H1 (cell line): ENCODE results near the gene RNF4. TPM values are rescaled to one million over a fixed set of nuclear protein-coding genes. Genes with fewer than 3 reads are reported as not detected.

Experiments
- CTCF ChIA-PET: fragments of 300-600 bp; sonication (Branson Sonifier 250); formaldehyde crosslinking; loops from one replicate; lab custom pipeline; 2021; ENCODE audit not compliant: partially characterized antibody; lab: Charles Lee
- POLR2A ChIA-PET: fragments of 300-600 bp; sonication (Branson Sonifier 250); formaldehyde crosslinking; loops from one replicate; lab custom pipeline; 2021; ENCODE audit warnings: inconsistent platforms; ENCODE audit not compliant: partially characterized antibody; lab: Charles Lee
- DNase-seq, 2 experiments: peaks; one replicate each; pipeline versions ENCODE4 v3.0.0 to v3.0.0-alpha.2; 2010 to 2022; ENCODE audit warnings: low spot score in 2 of 2, low read depth in 1 of 2, mixed read lengths in 1 of 2
- FAIRE-seq: peaks from 2 replicates; lab custom pipeline; 2011; peaks lifted over from hg19 to GRCh38; lab: Jason Lieb, UNC
- H2AFZ ChIP-seq: 2 replicates; pipeline ENCODE4 v1.8.1; 2012; ENCODE audit warnings: low read length, inconsistent platforms
- H2AK5ac ChIP-seq: 2 replicates; pipeline ENCODE4 v1.6.1; 2013; ENCODE audit warnings: low read depth, low read length
- H2BK120ac ChIP-seq: replicated peaks from 2 replicates; pipeline ENCODE3; 2013; ENCODE audit warnings: low read depth, low read length, inconsistent platforms
- H2BK12ac ChIP-seq: 2 replicates; pipeline ENCODE4 v1.6.1; 2013; ENCODE audit warnings: low read depth, low read length
- H2BK15ac ChIP-seq: 2 replicates; pipeline ENCODE4 v1.6.1; 2013; ENCODE audit warnings: low read length
- H2BK20ac ChIP-seq: 2 replicates; pipeline ENCODE4 v1.6.1; 2013; ENCODE audit warnings: low read length
- H2BK5ac ChIP-seq: 2 replicates; pipeline ENCODE4 v1.6.1; 2013; ENCODE audit warnings: low read depth, low read length
- H3K14ac ChIP-seq: 2 replicates; pipeline ENCODE4 v1.6.1; 2013; ENCODE audit warnings: inconsistent platforms; ENCODE audit not compliant: insufficient read length
- H3K18ac ChIP-seq: 2 replicates; pipeline ENCODE4 v1.6.1; 2013; ENCODE audit warnings: low read length; ENCODE audit errors: extremely low read depth
- H3K23ac ChIP-seq: 2 replicates; pipeline ENCODE4 v1.6.1; 2013; ENCODE audit warnings: inconsistent platforms; ENCODE audit not compliant: insufficient read length
- H3K23me2 ChIP-seq: 2 replicates; pipeline ENCODE4 v1.6.1; 2013; ENCODE audit warnings: low read depth, low read length
- H3K27ac ChIP-seq: 2 replicates; pipeline ENCODE4 v1.6.1; 2011; ENCODE audit warnings: low read depth, low read length, inconsistent platforms
- H3K27me3 ChIP-seq, 4 experiments: replicated peaks in 1 of 4; 1 replicate in 1 of 4; 2 replicates in 3 of 4; pipeline versions ENCODE4 v1.6.1 to v1.8.1; 2011 to 2013; ENCODE audit warnings: low read length in 3 of 4, mild to moderate bottlenecking in 3 of 4, inconsistent platforms in 2 of 4, mixed read lengths in 2 of 4, moderate library complexity in 1 of 4; ENCODE audit not compliant: control insufficient read depth in 3 of 4, insufficient read depth in 3 of 4; ENCODE audit errors: extremely low read depth in 1 of 4
- H3K36me3 ChIP-seq, 4 experiments: 2 replicates each; pipeline versions ENCODE4 v1.6.1 to v1.8.1; 2011 to 2013; ENCODE audit warnings: mild to moderate bottlenecking in 4 of 4, low read length in 3 of 4, moderate library complexity in 2 of 4, control low read depth in 1 of 4, inconsistent platforms in 1 of 4; ENCODE audit not compliant: insufficient read depth in 4 of 4, control insufficient read depth in 2 of 4
- H3K4ac ChIP-seq: replicated peaks from 2 replicates; pipeline ENCODE3; 2013; ENCODE audit warnings: low read length, low read depth, mixed read lengths, inconsistent platforms; ENCODE audit not compliant: insufficient read length
- H3K4me1 ChIP-seq, 4 experiments: replicated peaks in 1 of 4; 1 replicate in 1 of 4; 2 replicates in 3 of 4; pipeline versions ENCODE4 v1.6.1 to v1.8.1; 2011 to 2013; ENCODE audit warnings: low read length in 3 of 4, inconsistent platforms in 2 of 4, mixed read lengths in 1 of 4; ENCODE audit not compliant: insufficient read depth in 4 of 4, control insufficient read depth in 3 of 4
- H3K4me2 ChIP-seq, 2 experiments: 2 replicates each; pipeline versions ENCODE4 v1.6.1 to v1.8.1; 2011 to 2013; ENCODE audit warnings: low read depth in 2 of 2, low read length in 2 of 2, control low read depth in 1 of 2, inconsistent platforms in 1 of 2, mild to moderate bottlenecking in 1 of 2; ENCODE audit not compliant: insufficient read depth in 1 of 2
- H3K4me3 ChIP-seq, 4 experiments: fragments of 200-600, 300-600 bp in 1 of 4; sonication (generic), shearing (Covaris generic), sonication (Bioruptor Twin) in 1 of 4; 2 replicates each; pipeline versions ENCODE4 v1.5.1 to v1.8.1; 2011 to 2016; ENCODE audit warnings: low read length in 4 of 4, low read depth in 3 of 4, control low read depth in 2 of 4, inconsistent platforms in 2 of 4, mild to moderate bottlenecking in 2 of 4, mixed read lengths in 1 of 4, moderate library complexity in 1 of 4; ENCODE audit not compliant: insufficient read depth in 2 of 4; ENCODE audit errors: extremely low read depth in 1 of 4
- H3K56ac ChIP-seq: replicated peaks from 2 replicates; pipeline ENCODE3; 2013; ENCODE audit warnings: low read depth, mild to moderate bottlenecking, mixed read lengths, low read length, inconsistent platforms; ENCODE audit not compliant: insufficient read length
- H3K79me1 ChIP-seq: 2 replicates; pipeline ENCODE4 v1.6.1; 2013; ENCODE audit warnings: low read depth, low read length, control low read depth
- H3K79me2 ChIP-seq, 2 experiments: 2 replicates each; pipeline versions ENCODE4 v1.6.1 to v1.8.1; 2012 to 2013; ENCODE audit warnings: low read length in 2 of 2, mild to moderate bottlenecking in 2 of 2, inconsistent platforms in 1 of 2; ENCODE audit not compliant: insufficient read depth in 2 of 2, control insufficient read depth in 1 of 2
- H3K9ac ChIP-seq, 4 experiments: replicated peaks in 1 of 4; 1 replicate in 1 of 4; 2 replicates in 3 of 4; pipeline versions ENCODE4 v1.6.1 to v1.8.1; 2011 to 2013; ENCODE audit warnings: low read depth in 3 of 4, low read length in 3 of 4, control low read depth in 2 of 4, mild to moderate bottlenecking in 2 of 4, moderate library complexity in 2 of 4, inconsistent platforms in 1 of 4; ENCODE audit errors: extremely low read depth in 1 of 4
- H3K9me3 ChIP-seq, 2 experiments: 2 replicates each; pipeline versions ENCODE4 v1.6.1 to v1.8.1; 2012 to 2013; ENCODE audit warnings: mild to moderate bottlenecking in 2 of 2, moderate library complexity in 2 of 2, control low read depth in 1 of 2, inconsistent platforms in 1 of 2, low read depth in 1 of 2, low read length in 1 of 2, mixed read lengths in 1 of 2; ENCODE audit not compliant: insufficient read depth in 2 of 2
- H4K20me1 ChIP-seq, 2 experiments: replicated peaks in 1 of 2; 2 replicates each; pipeline versions ENCODE3 to v1.8.1; 2011 to 2013; ENCODE audit warnings: inconsistent platforms in 2 of 2, low read length in 2 of 2, mild to moderate bottlenecking in 1 of 2; ENCODE audit not compliant: insufficient read depth in 2 of 2, control insufficient read depth in 1 of 2
- H4K5ac ChIP-seq: 2 replicates; pipeline ENCODE4 v1.6.1; 2013; ENCODE audit warnings: low read length, low read depth, mixed read lengths, inconsistent platforms; ENCODE audit not compliant: insufficient read length
- H4K8ac ChIP-seq: 2 replicates; pipeline ENCODE4 v1.8.0; 2013; ENCODE audit warnings: mild to moderate bottlenecking, moderate library complexity, low read length, inconsistent platforms; ENCODE audit not compliant: insufficient read depth; ENCODE audit errors: extremely low read depth
- H4K91ac ChIP-seq: replicated peaks from 2 replicates; pipeline ENCODE3; 2013; ENCODE audit warnings: low read length, mixed read lengths, inconsistent platforms; ENCODE audit not compliant: insufficient read length
- BACH1 ChIP-seq: IDR thresholded peaks from 2 replicates; pipeline ENCODE4 v1.6.1; 2012; ENCODE audit warnings: low read length, improper control_type of control experiment
- KDM4A ChIP-seq: IDR thresholded peaks from one replicate; pipeline ENCODE4 v1.7.1; 2012; ENCODE audit warnings: low read depth, mild to moderate bottlenecking, moderate library complexity, low read length, inconsistent platforms; ENCODE audit not compliant: severe bottlenecking
- KDM5A ChIP-seq: fragments of 200-600 bp; IDR thresholded peaks from 2 replicates; pipeline ENCODE4 v1.7.1; 2012; ENCODE audit warnings: mild to moderate bottlenecking, low read length, inconsistent platforms, mixed read lengths
- POU5F1 ChIP-seq: IDR thresholded peaks from 2 replicates; pipeline ENCODE4 v1.6.1; 2011; ENCODE audit warnings: low read depth, mild to moderate bottlenecking, low read length, moderate library complexity
- SP4 ChIP-seq: IDR thresholded peaks from 2 replicates; pipeline ENCODE4 v1.6.1; 2012; ENCODE audit warnings: low read length, inconsistent platforms
- YY1 ChIP-seq: IDR thresholded peaks from 2 replicates; pipeline ENCODE4 v1.6.1; 2011; ENCODE audit warnings: low read depth, mild to moderate bottlenecking, low read length
- WGBS, 2 experiments: shearing (Covaris generic) in 1 of 2; methylation state at CpG; one replicate each; pipeline versions ENCODE4 v1.1.6 to v1.1.7; 2013 to 2015; ENCODE audit warnings: low lambda C conversion rate in 2 of 2, mixed read lengths in 2 of 2, inconsistent platforms in 1 of 2, low coverage in 1 of 2, missing lambda C conversion rate in 1 of 2; ENCODE audit not compliant: insufficient replicate concordance in 2 of 2, insufficient coverage in 1 of 2, insufficient read length in 1 of 2; ENCODE audit errors: extremely low coverage in 1 of 2, missing lambda C conversion rate in 1 of 2; 5-methylcytosine and 5-hydroxymethylcytosine counted together
- polyA plus RNA-seq, 7 experiments: library from polyadenylated mRNA; depleted of rRNA in 3 of 7; stranded (reverse) in 5 of 7; unstranded in 2 of 7; fragments of >200 nt in 5 of 7; fragments of 200-250 nt in 2 of 7; gene quantifications; 1 replicate in 5 of 7; 2 replicates in 1 of 7; 4 replicates in 1 of 7; pipeline versions ENCODE4 v1.2.1 to v1.2.3, GENCODE V29; 2011 to 2013; ENCODE audit warnings: missing spikeins in 2 of 7, mixed read lengths in 2 of 7
- total RNA-seq: library from RNA; stranded (reverse); fragmentation: NEBNext Ultra II Directional; extraction: Animal tissue kit (Norgen Biotek cat#: 25700); gene quantifications from 2 replicates; pipeline ENCODE4 v1.2.1, GENCODE V29; 2021
- TF ChIP-seq, protein P1 (sequence below): IDR thresholded peaks from 2 replicates; pipeline ENCODE4 v1.6.1; 2011; ENCODE audit warnings: low read length, improper control_type of control experiment

RNF4 gene
- total and polyA plus RNA-seq, 2 of the 8 experiments (the other 6 are each of a cell fraction or from before 2014, with no cell fraction given) = 68.2 to 78.9 TPM

DNA sequence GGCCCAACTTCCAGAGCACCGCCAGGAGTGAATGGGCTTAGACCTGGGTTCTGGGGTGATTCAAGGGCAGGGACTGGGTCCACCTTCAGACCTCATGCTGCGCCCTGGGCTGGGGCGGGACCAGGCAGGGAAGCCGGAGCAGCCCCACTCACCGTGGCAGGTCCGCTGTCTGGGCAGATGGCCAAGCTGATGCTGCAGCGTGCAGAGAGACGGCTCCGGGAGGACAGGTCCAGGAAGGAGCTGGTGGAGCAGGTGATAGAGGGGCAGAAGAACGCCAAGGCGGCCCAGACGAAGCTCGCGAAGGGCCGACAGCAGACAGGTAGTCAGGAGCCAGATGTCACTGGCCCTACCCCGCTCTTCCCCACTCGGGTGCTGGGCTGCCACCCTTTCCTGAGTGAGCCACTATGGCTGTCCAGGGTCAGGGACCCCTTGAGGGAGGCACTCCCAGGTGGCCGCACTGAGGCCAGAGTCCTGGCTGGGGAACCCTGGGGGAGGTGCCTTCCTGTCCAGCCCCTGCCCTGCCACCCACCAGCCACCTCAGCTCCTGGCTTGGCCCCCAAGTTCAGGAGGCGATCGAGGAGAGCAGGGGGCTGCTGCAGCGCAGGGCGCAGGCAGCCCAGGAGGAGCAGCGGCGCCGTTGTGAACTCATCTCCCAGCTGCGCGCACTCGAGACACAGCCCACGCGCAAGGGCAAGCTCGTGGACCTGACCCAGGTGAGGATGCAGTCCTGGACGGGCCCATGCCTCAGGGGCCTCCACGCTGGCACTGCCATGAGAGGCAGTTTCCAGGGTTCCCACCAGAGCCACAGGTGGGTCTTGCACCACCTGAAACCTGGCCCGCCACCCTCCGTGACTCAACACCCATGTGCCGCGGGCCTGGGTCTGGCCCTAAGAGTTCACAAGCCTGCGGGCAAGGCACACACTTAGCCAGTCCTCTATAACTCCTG, 10.1 kb upstream of the RNF4 start:
- no peak overlapping the region for H2BK12ac ChIP-seq
- H3K9me3 ChIP-seq = no peaks in the 10 kb centered on the region
- H3K23ac ChIP-seq = no peak overlapping the region
- ChIA-PET CTCF (interaction anchor here (1.2 to 5.7 kb wide), 2 partner anchors 16 to 239 kb away, joined by 4 to 39 read pairs; no protein-coding TSS in a partner anchor), POLR2A (interaction anchor here (0.5 to 3.4 kb wide), 4 partner anchors 10 to 279 kb away, joined by 3 to 15 read pairs (median 4); partner anchors contain the start of gene RNF4)
- no peaks in the 10 kb centered on the region; the same call in 1 of the 2 replicates for H3K79me1 ChIP-seq
- no peak overlapping the region for H3K14ac ChIP-seq
- no peak for FAIRE-seq
- no peak overlapping the region for H3K9ac ChIP-seq
- no peak overlapping the region for H3K4me3 ChIP-seq
- peaks cover 3% of the 10 kb centered on the region; the same call in 1 of the 2 replicates for H3K23me2 ChIP-seq
- TF ChIP-seq KDM4A (no peak), BACH1 (no peak), POU5F1 (no peak), SP4 (no peak), KDM5A (no peak), YY1 (no peak)
- TF ChIP-seq, protein P1, sequence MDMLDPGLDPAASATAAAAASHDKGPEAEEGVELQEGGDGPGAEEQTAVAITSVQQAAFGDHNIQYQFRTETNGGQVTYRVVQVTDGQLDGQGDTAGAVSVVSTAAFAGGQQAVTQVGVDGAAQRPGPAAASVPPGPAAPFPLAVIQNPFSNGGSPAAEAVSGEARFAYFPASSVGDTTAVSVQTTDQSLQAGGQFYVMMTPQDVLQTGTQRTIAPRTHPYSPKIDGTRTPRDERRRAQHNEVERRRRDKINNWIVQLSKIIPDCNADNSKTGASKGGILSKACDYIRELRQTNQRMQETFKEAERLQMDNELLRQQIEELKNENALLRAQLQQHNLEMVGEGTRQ = no peak
- H3K79me2 ChIP-seq = no peaks in the 10 kb centered on the region
- H2BK15ac ChIP-seq = no peak overlapping the region
- H3K27me3 ChIP-seq = peaks cover 0 to 19% (median 13%) of the 10 kb centered on the region in 4 experiments; a peak in 5 of 7 replicates
- no peak overlapping the region for H4K8ac ChIP-seq
- no peak overlapping the region for H3K18ac ChIP-seq
- H3K4ac ChIP-seq = no peak overlapping the region
- DNase-seq = no peak
- no peaks in the 10 kb centered on the region for H3K36me3 ChIP-seq
- H3K4me2 ChIP-seq = no peak overlapping the region
- no peak overlapping the region for H3K27ac ChIP-seq
- no peak overlapping the region for H2AK5ac ChIP-seq
- H2BK5ac ChIP-seq = no peak overlapping the region
- whole genome bisulfite sequencing, 2 experiments = 88% methylated on average over 32 of the region's 38 CpGs; no CpG with 5 or more reads in 1 of the 2 experiments
- no peak overlapping the region for H2AFZ ChIP-seq
- no peak overlapping the region for H4K91ac ChIP-seq
- H4K20me1 ChIP-seq = peaks cover 0 to 1% of the 10 kb centered on the region in 2 experiments
- H2BK120ac ChIP-seq = no peak overlapping the region
- H4K5ac ChIP-seq = no peak overlapping the region
- H2BK20ac ChIP-seq = no peak overlapping the region
- H3K56ac ChIP-seq = no peak overlapping the region
- peaks cover 0 to 10% (median 7%) of the 10 kb centered on the region in 4 experiments; a peak in 6 of 7 replicates for H3K4me1 ChIP-seq
